Thyroid gland (tissue), 4 donors: ENCODE results near the gene S100A2. TPM values are rescaled to one million over a fixed set of nuclear protein-coding genes. Genes with fewer than 3 reads are reported as not detected.
A peak's percentile ranks its signal among the peaks of the same experiment; 100 is the strongest.

Source experiments
- DNase-seq, 2 donors: peaks; one replicate each; pipeline ENCODE4 v3.0.0-alpha.2; 2019
- H3K27ac ChIP-seq, 3 donors: fragments of 200-600 bp; sonication (generic); 1 replicate in 2 of 3; 2 replicates in 1 of 3; pipeline ENCODE4 v1.5.1; 2016 to 2019; ENCODE audit warnings: mild to moderate bottlenecking in 1 of 3, moderate library complexity in 1 of 3
- H3K27me3 ChIP-seq: fragments of 200-600 bp; sonication (generic); one replicate; pipeline ENCODE4 v1.5.1; 2019
- H3K36me3 ChIP-seq, 2 donors: fragments of 200-600 bp; sonication (generic); one replicate each; pipeline ENCODE4 v1.5.1; 2016 to 2019
- H3K4me1 ChIP-seq, 2 donors: fragments of 200-600 bp; sonication (generic); one replicate each; pipeline ENCODE4 v1.5.1; 2017 to 2019
- H3K4me3 ChIP-seq, 3 donors: fragments of 200-600 bp; sonication (generic); replicated peaks in 1 of 3; 1 replicate in 2 of 3; 2 replicates in 1 of 3; pipeline ENCODE4 v1.5.1; 2016; ENCODE audit warnings: mild to moderate bottlenecking in 1 of 3
- H3K9me3 ChIP-seq: fragments of 200-600 bp; sonication (generic); one replicate; pipeline ENCODE4 v1.5.1; 2017
- POLR2A ChIP-seq, 2 donors: fragments of 450-650 bp; IDR thresholded peaks; one replicate each; pipeline ENCODE4 v1.6.1; 2017; ENCODE audit warnings: antibody characterized with exemption in 2 of 2, mild to moderate bottlenecking in 2 of 2, moderate library complexity in 1 of 2
- WGBS, 2 donors: methylation state at CpG; one replicate each; pipeline ENCODE4 v1.1.5; 2017; 5-methylcytosine and 5-hydroxymethylcytosine counted together
- intact Hi-C: fragments of 100-400 bp; cut with DNase I; formaldehyde crosslinking; loops from one replicate; pipeline ENCODE4 v1.15.1; 2023
- total RNA-seq, 4 donors: library from RNA; depleted of rRNA; stranded (reverse); fragments of >200 nt; gene quantifications; one replicate each; pipeline ENCODE4 v1.2.3, GENCODE V29; 2016
- TF ChIP-seq, protein P1 (sequence below), 6 experiments: fragments of 200-600 bp in 3 of 6; fragments of 450-650 bp in 3 of 6; sonication (generic) in 3 of 6; IDR thresholded peaks; one replicate each; pipeline ENCODE4 v1.5.1; 2016 to 2019; ENCODE audit warnings: antibody characterized with exemption in 6 of 6, mild to moderate bottlenecking in 2 of 6, inconsistent platforms in 1 of 6, moderate library complexity in 1 of 6

S100A2 gene
- total RNA-seq, 4 donors from 2014 or later = 2.6 to 10.1 (median 5.9) TPM

DNA sequence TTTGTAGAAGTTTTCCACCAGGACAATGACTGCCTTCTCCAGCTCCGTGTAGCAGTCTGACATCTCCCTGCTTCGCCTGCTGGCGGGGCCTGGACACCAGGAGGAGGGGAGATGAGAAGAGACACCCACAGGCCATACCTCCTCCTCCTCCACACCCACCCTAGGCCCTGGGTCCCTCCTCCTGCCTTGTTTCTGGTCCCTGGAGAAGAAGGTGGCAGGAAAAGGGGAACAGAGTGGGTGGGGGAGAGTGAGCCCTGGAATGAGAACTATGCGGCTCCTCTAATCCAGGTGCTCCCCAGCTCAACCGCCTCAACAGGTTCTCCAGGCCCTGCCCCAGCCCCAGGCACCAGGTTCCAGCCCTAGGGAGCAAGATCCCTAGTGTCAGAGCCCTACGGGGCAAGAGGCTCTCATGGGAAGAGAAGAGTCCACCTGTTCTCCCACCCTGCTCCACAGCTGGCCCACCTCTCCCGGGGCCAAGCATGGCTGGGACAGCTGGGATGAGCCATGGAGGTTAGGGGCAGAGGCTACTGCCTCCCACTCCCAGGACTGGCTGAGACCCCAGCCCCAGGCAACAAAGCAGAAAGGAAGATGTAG lies 42.5 kb upstream of the S100A2 start:
- WGBS, 2 donors = 69 to 88% methylated on average over 6 to 7 of the region's 7 CpGs
- TF ChIP-seq, protein P1, sequence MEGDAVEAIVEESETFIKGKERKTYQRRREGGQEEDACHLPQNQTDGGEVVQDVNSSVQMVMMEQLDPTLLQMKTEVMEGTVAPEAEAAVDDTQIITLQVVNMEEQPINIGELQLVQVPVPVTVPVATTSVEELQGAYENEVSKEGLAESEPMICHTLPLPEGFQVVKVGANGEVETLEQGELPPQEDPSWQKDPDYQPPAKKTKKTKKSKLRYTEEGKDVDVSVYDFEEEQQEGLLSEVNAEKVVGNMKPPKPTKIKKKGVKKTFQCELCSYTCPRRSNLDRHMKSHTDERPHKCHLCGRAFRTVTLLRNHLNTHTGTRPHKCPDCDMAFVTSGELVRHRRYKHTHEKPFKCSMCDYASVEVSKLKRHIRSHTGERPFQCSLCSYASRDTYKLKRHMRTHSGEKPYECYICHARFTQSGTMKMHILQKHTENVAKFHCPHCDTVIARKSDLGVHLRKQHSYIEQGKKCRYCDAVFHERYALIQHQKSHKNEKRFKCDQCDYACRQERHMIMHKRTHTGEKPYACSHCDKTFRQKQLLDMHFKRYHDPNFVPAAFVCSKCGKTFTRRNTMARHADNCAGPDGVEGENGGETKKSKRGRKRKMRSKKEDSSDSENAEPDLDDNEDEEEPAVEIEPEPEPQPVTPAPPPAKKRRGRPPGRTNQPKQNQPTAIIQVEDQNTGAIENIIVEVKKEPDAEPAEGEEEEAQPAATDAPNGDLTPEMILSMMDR (IDR thresholded peaks at IDR 0.05) = no peak
- TF ChIP-seq POLR2A (IDR thresholded peaks at IDR 0.05) = no peak
- H3K4me1 ChIP-seq = peaks cover 39 to 44% of the 10 kb centered on the region in 2 donors

DNA sequence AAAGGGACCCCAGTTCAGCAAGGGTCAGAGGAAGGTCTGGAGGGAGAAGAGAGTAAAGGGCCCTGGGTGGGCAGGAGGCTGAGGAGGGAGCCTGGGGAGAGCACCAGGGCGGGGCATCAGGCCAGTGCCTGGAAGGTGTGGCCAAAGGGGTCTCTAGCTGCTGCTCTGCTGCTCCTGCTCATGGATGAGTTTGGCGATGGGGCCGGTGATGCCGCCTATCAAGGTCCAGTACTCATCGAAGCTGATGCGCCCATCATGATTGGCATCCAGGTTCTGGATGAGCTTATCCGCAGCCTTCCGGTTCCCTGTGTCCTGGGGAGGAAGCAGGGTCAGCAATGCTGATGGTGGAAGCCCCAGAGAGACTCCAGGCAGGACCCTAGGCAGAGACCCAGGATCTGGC lies 41.7 kb upstream of the S100A2 start:
- Histone ChIP-seq H3K9me3 (no peaks in the 10 kb centered on the region), H3K27me3 (no peaks in the 10 kb centered on the region), H3K36me3 (peaks cover 14% of the 10 kb centered on the region in 2 donors), H3K4me1 (peaks cover 37 to 42% of the 10 kb centered on the region in 2 donors), H3K4me3 (no peak overlapping the region), H3K27ac (no peak overlapping the region)
- intact Hi-C loops = no loop called here
- 88 to 92% methylated on average over 8 of the region's 8 CpGs for WGBS, 2 donors
- TF ChIP-seq, protein P1 (IDR thresholded peaks at IDR 0.05) = no peak
- no peak for TF ChIP-seq POLR2A (IDR thresholded peaks at IDR 0.05)
- DNase-seq = no peak

More for the DNA sequence above, 42.5 kb upstream of the S100A2 start:
- H3K4me3 ChIP-seq = peak overlapping the region in 1 of 3 donors; percentile 19
- no peaks in the 10 kb centered on the region for H3K9me3 ChIP-seq
- H3K36me3 ChIP-seq = peaks cover 14% of the 10 kb centered on the region in 2 donors
- H3K27ac ChIP-seq = peak overlapping the region; percentile 46 to 78 (median 73)
- intact Hi-C loops = no loop called here
- no peak for DNase-seq
- no peaks in the 10 kb centered on the region for H3K27me3 ChIP-seq

DNA sequence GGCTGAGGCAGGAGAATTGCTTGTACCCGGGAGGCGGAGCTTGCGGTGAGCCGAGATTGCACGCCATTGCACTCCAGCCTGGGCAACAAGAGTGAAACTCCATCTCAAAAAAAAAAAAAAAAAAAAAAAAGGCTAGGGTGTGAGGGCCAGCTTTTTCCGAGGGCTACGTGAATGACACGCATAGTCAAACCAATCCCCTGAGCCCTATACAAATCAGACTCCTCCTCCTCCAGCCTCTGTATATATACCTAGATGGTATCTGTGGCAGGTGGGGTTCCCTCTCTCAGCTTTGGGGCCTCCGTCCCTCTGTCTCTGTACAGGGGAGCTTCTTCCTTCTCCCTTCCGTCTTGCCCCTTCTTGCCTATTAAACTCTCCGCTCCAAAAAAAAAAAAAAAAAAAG lies 40.5 kb upstream of the S100A2 start:
- no peak for DNase-seq
- WGBS, 2 donors = 92 to 96% methylated on average over 11 of the region's 11 CpGs
- intact Hi-C loops = no loop called here
- Histone ChIP-seq H3K9me3 (no peaks in the 10 kb centered on the region), H3K27ac (no peak overlapping the region), H3K36me3 (peaks cover 14% of the 10 kb centered on the region in 2 donors), H3K4me3 (no peak overlapping the region), H3K27me3 (no peaks in the 10 kb centered on the region), H3K4me1 (peaks cover 29 to 35% of the 10 kb centered on the region in 2 donors)
- no peak for TF ChIP-seq POLR2A (IDR thresholded peaks at IDR 0.05)
- TF ChIP-seq, protein P1 (IDR thresholded peaks at IDR 0.05) = no peak

DNA sequence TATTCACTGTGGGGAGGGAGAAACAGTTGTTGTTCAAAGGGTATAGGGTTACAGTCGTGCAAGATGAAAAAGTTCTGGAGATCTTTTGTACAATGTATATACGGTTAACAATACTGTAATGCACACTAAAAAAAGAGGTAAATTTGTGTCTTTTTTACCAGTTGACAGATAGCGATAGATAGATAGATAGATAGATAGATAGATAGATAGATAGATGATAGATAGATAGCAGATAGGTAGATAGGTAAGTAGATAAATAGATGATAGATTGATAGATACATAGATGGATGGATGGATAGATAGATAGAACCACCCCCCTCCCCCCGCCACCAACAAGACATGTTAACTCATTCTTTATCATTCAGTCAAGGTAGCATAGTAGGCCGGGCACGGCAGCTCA lies 37.1 kb upstream of the S100A2 start:
- Histone ChIP-seq H3K4me1 (peaks cover 0 to under 1% of the 10 kb centered on the region in 2 donors), H3K36me3 (peaks cover 13 to 14% of the 10 kb centered on the region in 2 donors), H3K4me3 (no peak overlapping the region), H3K9me3 (no peaks in the 10 kb centered on the region), H3K27ac (no peak overlapping the region), H3K27me3 (no peaks in the 10 kb centered on the region)
- intact Hi-C loops = no loop called here
- WGBS, 2 donors = 92 to 93% methylated on average over 6 of the region's 6 CpGs
- TF ChIP-seq, protein P1 (IDR thresholded peaks at IDR 0.05) = no peak
- no peak for DNase-seq

DNA sequence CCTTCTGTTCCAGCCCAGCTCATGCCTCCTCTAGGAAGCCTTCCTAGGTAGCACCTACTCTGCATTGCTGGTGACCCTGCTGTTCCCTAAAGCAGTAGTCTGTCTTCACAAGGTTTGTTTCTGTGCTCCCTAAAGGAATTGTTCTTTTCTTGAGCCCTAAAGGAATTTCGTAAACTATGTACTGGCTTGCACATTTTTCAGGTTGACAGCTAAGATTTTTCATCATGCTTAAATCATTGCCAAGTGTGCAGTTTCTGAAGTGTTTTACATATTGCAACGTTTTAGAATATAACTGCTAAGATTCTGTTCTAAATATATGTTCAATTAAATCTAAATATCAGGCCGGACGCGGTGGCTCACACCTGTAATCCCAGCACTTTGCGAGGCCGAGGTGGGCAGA lies 34.2 kb upstream of the S100A2 start:
- Histone ChIP-seq H3K4me1 (no peaks in the 10 kb centered on the region), H3K36me3 (no peaks in the 10 kb centered on the region), H3K27me3 (no peaks in the 10 kb centered on the region), H3K27ac (no peak overlapping the region), H3K9me3 (no peaks in the 10 kb centered on the region), H3K4me3 (no peak overlapping the region)
- 91 to 94% methylated on average over 7 of the region's 7 CpGs for WGBS, 2 donors
- intact Hi-C loops = no loop called here
- TF ChIP-seq POLR2A (IDR thresholded peaks at IDR 0.05) = no peak
- TF ChIP-seq, protein P1 (IDR thresholded peaks at IDR 0.05) = no peak
- DNase-seq = no peak
